ENCODE results near the gene ANXA7. TPM values are rescaled to one million over a fixed set of nuclear protein-coding genes. Genes with fewer than 3 reads are reported as not detected.

The ANXA7 gene
- total and polyA plus RNA-seq, 10 of the 15 experiments (the other 5 are each of a cell fraction or from before 2014, with no cell fraction given) = 70.6 to 184 (median 113) TPM

GRCh38 chr10:73406846-73407245, 7.0 kb downstream of the ANXA7 start (continued):
- TF ChIP-seq CREB1 (IDR thresholded peaks at IDR 0.05; ENCODE audit: low read depth) = no peak
- no peak for TF ChIP-seq ZBTB33 (IDR thresholded peaks at IDR 0.05)
- no peak for TF ChIP-seq CBX5 (IDR thresholded peaks at IDR 0.05; ENCODE audit: low read depth)

- Histone ChIP-seq H4K20me1 (ENCODE audit: control insufficient read depth, insufficient read depth) (no peaks in the 10 kb centered on the region), H3K27ac (ENCODE audit: control insufficient read depth, insufficient read depth) (peak overlapping the region; percentile 25; the same call in 1 of the 2 replicates), H3K9me3 (replicated peaks; ENCODE audit: control insufficient read depth, insufficient read depth, low read length) (no peaks in the 10 kb centered on the region), H3K4me2 (ENCODE audit: control insufficient read depth, insufficient read depth) (no peak overlapping the region), H3K79me2 (ENCODE audit: control insufficient read depth, insufficient read depth, low read length) (peaks cover 80% of the 10 kb centered on the region), H2AFZ (ENCODE audit: control insufficient read depth, low read depth, low read length) (no peak overlapping the region), H3K36me3 (ENCODE audit: control insufficient read depth in 2 of 2, insufficient read depth in 2 of 2, low read length in 1 of 2) (peaks cover 0 to 13% of the 10 kb centered on the region in 2 experiments; a peak in 3 of 4 replicates), H3K4me3 (no peak overlapping the region), H3K27me3 (replicated peaks in 1 of 2; ENCODE audit: control insufficient read depth in 2 of 2, insufficient read depth in 2 of 2, low read length in 1 of 2) (no peaks in the 10 kb centered on the region), H3K9ac (ENCODE audit: control insufficient read depth, insufficient read depth, low read length) (no peak overlapping the region), H3K4me1 (ENCODE audit: control insufficient read depth, insufficient read depth, low read length) (no peaks in the 10 kb centered on the region)
- intact Hi-C loops (cut with micrococcal nuclease; ENCODE audit: unreplicated experiment) = no loop called here
- ATAC-seq (peak; percentile 35; the same call in 2 of the 3 replicates), FAIRE-seq (no peak), DNase-seq (ENCODE audit: low read depth, low spot score) (no peak)
- BruUV-seq (replicated peaks) = no TSS peak
- POLR2A ChIA-PET = no interaction called here
- RAD21 ChIA-PET (ENCODE audit: unreplicated experiment) = no interaction called here
- SMC1A ChIA-PET (ENCODE audit: uncharacterized antibody, unreplicated experiment) = no interaction called here
- in situ Hi-C loops (cut with MboI) = no loop called here
- CTCF ChIA-PET = interaction anchor here (1.4 kb wide), 1 partner anchor 19 kb away, joined by 4 read pairs; no protein-coding TSS in a partner anchor
- WGBS (ENCODE audit: insufficient coverage, insufficient replicate concordance, low lambda C conversion rate, missing lambda C conversion rate) = 37% methylated on average over 3 of the region's 3 CpGs
- TF ChIP-seq SMARCA5 (IDR thresholded peaks at IDR 0.05) (no peak), ATF7 (IDR thresholded peaks at IDR 0.05; ENCODE audit: low read depth) (no peak), NR2C1 (IDR thresholded peaks at IDR 0.05) (no peak), EP300 (IDR thresholded peaks at IDR 0.05; ENCODE audit: borderline replicate concordance in 1 of 2, control insufficient read depth in 1 of 2, low read depth in 2 of 2, low read length in 2 of 2) (no peak), CUX1 (IDR thresholded peaks at IDR 0.05; ENCODE audit: insufficient replicate concordance, low read depth, low read length) (no peak), ZNF687 (IDR thresholded peaks at IDR 0.05) (no peak)
Measured at GRCh38 chr10:73405556-73405955, 8.3 kb downstream of the ANXA7 start.
